ENCODE measurements around the gene FANCE.

The FANCE gene

DNA sequence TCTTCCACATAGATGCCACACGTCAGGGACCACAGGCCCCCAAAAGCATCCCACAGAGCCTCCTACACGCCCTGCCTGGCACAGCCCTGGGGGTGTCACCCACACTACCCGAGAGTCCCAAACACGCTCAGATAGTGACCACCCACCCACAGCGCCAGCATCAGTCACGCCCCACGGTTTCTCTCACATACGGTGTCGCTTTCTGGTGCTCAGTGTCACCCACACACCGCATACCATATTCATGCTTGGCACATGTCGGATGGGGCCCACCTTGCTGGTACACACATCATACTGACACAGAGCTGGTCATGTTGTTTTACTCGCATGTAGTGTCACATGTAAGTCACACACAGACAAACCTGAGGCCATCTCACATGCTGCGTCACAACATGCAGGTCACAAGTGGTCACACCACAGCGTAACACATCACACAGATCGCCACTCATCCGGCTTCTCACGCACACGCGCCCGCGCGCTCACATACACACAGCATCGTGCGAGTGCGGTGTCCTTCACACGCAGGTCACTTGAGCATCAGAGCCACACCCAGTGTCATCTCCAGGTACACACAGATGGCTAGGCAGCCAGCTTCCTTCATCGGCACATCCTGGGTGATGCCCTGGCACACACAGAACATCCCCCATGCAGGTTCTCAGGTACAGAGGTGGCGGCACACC is 41.3 kb downstream of the FANCE start:
- no peak overlapping the region for H3K4me3 ChIP-seq (IDR thresholded peaks at IDR 0.05; ENCODE audit: insufficient read depth, low read depth, low read length)
- H3K27ac ChIP-seq: no peak overlapping the region
- H3K36me3 ChIP-seq (ENCODE audit: insufficient read depth): no peaks in the 10 kb centered on the region
- no peaks in the 10 kb centered on the region for H3K27me3 ChIP-seq (ENCODE audit: insufficient read depth, low read depth)
- no peak overlapping the region for H3K9ac ChIP-seq
- no peak overlapping the region for H2AFZ ChIP-seq (ENCODE audit: low read depth)
- no peak for TF ChIP-seq CTCF (conservative IDR thresholded peaks at IDR 0.05; ENCODE audit: low read depth, low read length)
- no peaks in the 10 kb centered on the region for H3K79me2 ChIP-seq (ENCODE audit: insufficient read depth, low read depth)
- peaks cover 17% of the 10 kb centered on the region for H3K4me1 ChIP-seq (ENCODE audit: low read depth, poor library complexity, severe bottlenecking)
- no peaks in the 10 kb centered on the region for H4K20me1 ChIP-seq (ENCODE audit: insufficient read depth)
- H3K4me2 ChIP-seq: no peak overlapping the region

DNA sequence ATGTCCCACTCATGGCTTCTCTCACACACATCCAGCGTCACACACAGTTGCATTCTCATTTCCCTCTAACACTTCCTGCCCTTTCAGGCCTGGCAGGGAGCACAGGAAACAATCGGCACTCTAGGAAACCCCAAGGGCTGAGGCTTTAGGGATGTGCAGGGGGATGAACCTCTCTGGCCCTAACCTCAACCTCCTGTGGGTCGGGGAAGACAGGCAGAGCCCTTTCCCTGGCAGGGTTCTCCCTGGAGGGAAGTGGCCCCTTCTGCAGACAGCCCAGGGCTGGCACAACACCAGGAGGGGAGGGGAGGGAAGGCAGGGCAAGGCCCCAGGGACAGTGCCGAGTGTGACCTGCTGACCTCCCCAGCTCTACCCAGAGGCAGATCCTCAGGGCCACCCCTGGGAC is 42.0 kb downstream of the FANCE start:
- no peaks in the 10 kb centered on the region for H3K79me2 ChIP-seq (ENCODE audit: insufficient read depth, low read depth)

GRCh38 chr6:35495258-35496035 is 43.3 kb downstream of the FANCE start:
- no peak overlapping the region for H3K27ac ChIP-seq
- no peak overlapping the region for H3K9ac ChIP-seq
- no peaks in the 10 kb centered on the region for H3K79me2 ChIP-seq (ENCODE audit: insufficient read depth, low read depth)
- H4K20me1 ChIP-seq (ENCODE audit: insufficient read depth): no peaks in the 10 kb centered on the region
- peaks cover 18% of the 10 kb centered on the region for H3K4me1 ChIP-seq (ENCODE audit: low read depth, poor library complexity, severe bottlenecking)
- no peaks in the 10 kb centered on the region for H3K27me3 ChIP-seq (ENCODE audit: insufficient read depth, low read depth)
- no peak for TF ChIP-seq CTCF (conservative IDR thresholded peaks at IDR 0.05; ENCODE audit: low read depth, low read length)
- no peak overlapping the region for H3K4me2 ChIP-seq
- H3K36me3 ChIP-seq (ENCODE audit: insufficient read depth): no peaks in the 10 kb centered on the region
- no peak overlapping the region for H2AFZ ChIP-seq (ENCODE audit: low read depth)
- H3K4me3 ChIP-seq (IDR thresholded peaks at IDR 0.05; ENCODE audit: insufficient read depth, low read depth, low read length): no peak overlapping the region

More for the DNA sequence above, 42.0 kb downstream of the FANCE start:
- no peaks in the 10 kb centered on the region for H4K20me1 ChIP-seq (ENCODE audit: insufficient read depth)
- H2AFZ ChIP-seq (ENCODE audit: low read depth): no peak overlapping the region
- peaks cover 18% of the 10 kb centered on the region for H3K4me1 ChIP-seq (ENCODE audit: low read depth, poor library complexity, severe bottlenecking)
- no peak overlapping the region for H3K4me2 ChIP-seq
- H3K4me3 ChIP-seq (IDR thresholded peaks at IDR 0.05; ENCODE audit: insufficient read depth, low read depth, low read length): no peak overlapping the region
- H3K9ac ChIP-seq: no peak overlapping the region
- TF ChIP-seq CTCF (conservative IDR thresholded peaks at IDR 0.05; ENCODE audit: low read depth, low read length): no peak
- no peak overlapping the region for H3K27ac ChIP-seq
- no peaks in the 10 kb centered on the region for H3K36me3 ChIP-seq (ENCODE audit: insufficient read depth)
- no peaks in the 10 kb centered on the region for H3K27me3 ChIP-seq (ENCODE audit: insufficient read depth, low read depth)

- Histone ChIP-seq H3K9ac (no peak overlapping the region), H3K4me2 (peak overlapping the region; percentile 42; the same call in 1 of the 2 replicates), H3K27ac (no peak overlapping the region), H3K4me1 (ENCODE audit: low read depth, poor library complexity, severe bottlenecking) (peaks cover 18% of the 10 kb centered on the region), H2AFZ (ENCODE audit: low read depth) (peak overlapping the region; percentile 30; the same call in 1 of the 2 replicates), H3K36me3 (ENCODE audit: insufficient read depth) (no peaks in the 10 kb centered on the region), H3K4me3 (IDR thresholded peaks at IDR 0.05; ENCODE audit: insufficient read depth, low read depth, low read length) (no peak overlapping the region), H3K27me3 (ENCODE audit: insufficient read depth, low read depth) (no peaks in the 10 kb centered on the region), H4K20me1 (ENCODE audit: insufficient read depth) (no peaks in the 10 kb centered on the region), H3K79me2 (ENCODE audit: insufficient read depth, low read depth) (no peaks in the 10 kb centered on the region)
- TF ChIP-seq CTCF (conservative IDR thresholded peaks at IDR 0.05; ENCODE audit: low read depth, low read length): no peak
Measured at GRCh38 chr6:35496036-35496840, 44.1 kb downstream of the FANCE start.

All from KMS-11 (cell line).